ENCODE measurements around the gene TAC1.

DNA sequence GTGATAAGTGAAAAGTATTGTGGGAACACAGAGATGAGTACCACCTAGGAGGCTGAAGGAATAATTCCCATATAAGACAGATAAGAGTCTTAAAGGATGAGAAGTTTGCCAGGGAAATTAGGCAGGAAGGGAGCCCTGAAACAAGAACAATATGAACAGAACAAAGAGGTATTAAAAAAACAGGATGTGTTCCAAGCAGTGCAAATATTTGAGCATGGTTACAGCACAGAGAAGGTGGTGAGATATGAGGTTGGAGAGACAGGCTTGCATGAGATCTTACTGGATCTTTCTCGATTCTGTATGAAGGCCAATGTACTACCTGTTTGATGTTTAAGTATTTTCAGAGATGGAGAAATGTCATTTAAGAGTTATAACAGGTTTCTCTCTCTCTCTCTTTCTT, 20.3 kb downstream of the TAC1 start:
- TF ChIP-seq, protein P1, sequence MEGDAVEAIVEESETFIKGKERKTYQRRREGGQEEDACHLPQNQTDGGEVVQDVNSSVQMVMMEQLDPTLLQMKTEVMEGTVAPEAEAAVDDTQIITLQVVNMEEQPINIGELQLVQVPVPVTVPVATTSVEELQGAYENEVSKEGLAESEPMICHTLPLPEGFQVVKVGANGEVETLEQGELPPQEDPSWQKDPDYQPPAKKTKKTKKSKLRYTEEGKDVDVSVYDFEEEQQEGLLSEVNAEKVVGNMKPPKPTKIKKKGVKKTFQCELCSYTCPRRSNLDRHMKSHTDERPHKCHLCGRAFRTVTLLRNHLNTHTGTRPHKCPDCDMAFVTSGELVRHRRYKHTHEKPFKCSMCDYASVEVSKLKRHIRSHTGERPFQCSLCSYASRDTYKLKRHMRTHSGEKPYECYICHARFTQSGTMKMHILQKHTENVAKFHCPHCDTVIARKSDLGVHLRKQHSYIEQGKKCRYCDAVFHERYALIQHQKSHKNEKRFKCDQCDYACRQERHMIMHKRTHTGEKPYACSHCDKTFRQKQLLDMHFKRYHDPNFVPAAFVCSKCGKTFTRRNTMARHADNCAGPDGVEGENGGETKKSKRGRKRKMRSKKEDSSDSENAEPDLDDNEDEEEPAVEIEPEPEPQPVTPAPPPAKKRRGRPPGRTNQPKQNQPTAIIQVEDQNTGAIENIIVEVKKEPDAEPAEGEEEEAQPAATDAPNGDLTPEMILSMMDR (IDR thresholded peaks at IDR 0.05) = no peak
- no peak for TF ChIP-seq POLR2A (IDR thresholded peaks at IDR 0.05)
